ENCODE results near the gene APOF.

DNA sequence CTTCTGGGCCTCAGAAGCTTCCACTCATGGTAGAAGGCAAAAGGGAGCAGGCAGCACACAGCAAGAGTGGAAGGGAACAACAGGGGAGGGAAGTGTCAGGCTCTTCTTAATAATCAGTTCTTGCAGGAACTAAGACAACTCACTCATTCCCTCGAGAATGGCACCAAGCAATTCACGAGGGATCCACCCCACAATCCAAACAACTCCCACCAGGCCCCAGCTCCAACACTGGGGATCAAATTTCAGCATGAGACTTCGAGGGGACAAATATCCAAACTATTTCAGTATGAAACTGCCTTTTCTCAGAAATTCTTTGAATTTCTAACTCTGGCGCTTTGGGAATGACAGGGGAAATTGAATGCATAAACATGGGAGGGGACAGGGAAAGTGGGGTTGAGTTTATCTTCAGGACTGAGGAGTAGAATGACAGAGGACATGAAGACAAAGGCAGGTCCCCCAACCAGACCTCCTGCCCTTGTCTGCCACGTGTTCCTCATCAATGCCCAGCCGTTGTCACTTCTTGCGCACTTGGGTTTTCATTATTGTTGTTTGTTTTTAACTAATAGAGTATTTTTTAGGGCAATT is 24.6 kb upstream of the APOF start:
- TF ChIP-seq, protein P1, sequence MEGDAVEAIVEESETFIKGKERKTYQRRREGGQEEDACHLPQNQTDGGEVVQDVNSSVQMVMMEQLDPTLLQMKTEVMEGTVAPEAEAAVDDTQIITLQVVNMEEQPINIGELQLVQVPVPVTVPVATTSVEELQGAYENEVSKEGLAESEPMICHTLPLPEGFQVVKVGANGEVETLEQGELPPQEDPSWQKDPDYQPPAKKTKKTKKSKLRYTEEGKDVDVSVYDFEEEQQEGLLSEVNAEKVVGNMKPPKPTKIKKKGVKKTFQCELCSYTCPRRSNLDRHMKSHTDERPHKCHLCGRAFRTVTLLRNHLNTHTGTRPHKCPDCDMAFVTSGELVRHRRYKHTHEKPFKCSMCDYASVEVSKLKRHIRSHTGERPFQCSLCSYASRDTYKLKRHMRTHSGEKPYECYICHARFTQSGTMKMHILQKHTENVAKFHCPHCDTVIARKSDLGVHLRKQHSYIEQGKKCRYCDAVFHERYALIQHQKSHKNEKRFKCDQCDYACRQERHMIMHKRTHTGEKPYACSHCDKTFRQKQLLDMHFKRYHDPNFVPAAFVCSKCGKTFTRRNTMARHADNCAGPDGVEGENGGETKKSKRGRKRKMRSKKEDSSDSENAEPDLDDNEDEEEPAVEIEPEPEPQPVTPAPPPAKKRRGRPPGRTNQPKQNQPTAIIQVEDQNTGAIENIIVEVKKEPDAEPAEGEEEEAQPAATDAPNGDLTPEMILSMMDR (IDR thresholded peaks at IDR 0.05) = no peak
- no peak for TF ChIP-seq POLR2AphosphoS5 (IDR thresholded peaks at IDR 0.05; ENCODE audit: insufficient read depth in 1 of 2, low read depth in 1 of 2)
- no peak for TF ChIP-seq POLR2A (IDR thresholded peaks at IDR 0.05)

Measured in vagina (tissue), 2 donors.